GM12872 (cell line): ENCODE results near the gene CD151.

ENCODE experiments used
- TF ChIP-seq, protein P1 (sequence below): IDR thresholded peaks from 3 replicates; pipeline ENCODE4 v1.5.1; 2011; ENCODE audit warnings: low read depth, mild to moderate bottlenecking, low read length, moderate library complexity; ENCODE audit not compliant: insufficient read depth

Gene CD151

DNA sequence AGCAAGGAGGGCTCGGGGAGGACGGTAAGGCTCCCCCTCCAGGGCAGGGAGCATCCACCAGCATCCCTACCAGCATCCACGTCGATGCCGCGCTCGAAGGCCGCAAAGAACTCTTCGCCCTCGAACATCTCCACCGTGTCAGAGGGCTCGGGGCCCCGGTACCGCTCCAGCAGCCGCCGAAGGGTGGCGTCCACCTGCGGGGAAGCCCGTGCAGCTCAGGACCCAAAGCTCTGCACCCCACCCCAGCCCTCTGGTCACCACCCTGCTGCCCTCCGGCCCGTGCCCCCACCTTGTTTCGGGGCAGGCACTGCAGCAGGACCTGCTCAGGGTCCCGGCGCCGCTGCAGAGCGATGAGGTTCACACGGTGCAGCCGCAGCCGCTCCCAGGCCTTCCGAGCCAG is 32.3 kb upstream of the CD151 start:
- TF ChIP-seq, protein P1, sequence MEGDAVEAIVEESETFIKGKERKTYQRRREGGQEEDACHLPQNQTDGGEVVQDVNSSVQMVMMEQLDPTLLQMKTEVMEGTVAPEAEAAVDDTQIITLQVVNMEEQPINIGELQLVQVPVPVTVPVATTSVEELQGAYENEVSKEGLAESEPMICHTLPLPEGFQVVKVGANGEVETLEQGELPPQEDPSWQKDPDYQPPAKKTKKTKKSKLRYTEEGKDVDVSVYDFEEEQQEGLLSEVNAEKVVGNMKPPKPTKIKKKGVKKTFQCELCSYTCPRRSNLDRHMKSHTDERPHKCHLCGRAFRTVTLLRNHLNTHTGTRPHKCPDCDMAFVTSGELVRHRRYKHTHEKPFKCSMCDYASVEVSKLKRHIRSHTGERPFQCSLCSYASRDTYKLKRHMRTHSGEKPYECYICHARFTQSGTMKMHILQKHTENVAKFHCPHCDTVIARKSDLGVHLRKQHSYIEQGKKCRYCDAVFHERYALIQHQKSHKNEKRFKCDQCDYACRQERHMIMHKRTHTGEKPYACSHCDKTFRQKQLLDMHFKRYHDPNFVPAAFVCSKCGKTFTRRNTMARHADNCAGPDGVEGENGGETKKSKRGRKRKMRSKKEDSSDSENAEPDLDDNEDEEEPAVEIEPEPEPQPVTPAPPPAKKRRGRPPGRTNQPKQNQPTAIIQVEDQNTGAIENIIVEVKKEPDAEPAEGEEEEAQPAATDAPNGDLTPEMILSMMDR = no peak

DNA sequence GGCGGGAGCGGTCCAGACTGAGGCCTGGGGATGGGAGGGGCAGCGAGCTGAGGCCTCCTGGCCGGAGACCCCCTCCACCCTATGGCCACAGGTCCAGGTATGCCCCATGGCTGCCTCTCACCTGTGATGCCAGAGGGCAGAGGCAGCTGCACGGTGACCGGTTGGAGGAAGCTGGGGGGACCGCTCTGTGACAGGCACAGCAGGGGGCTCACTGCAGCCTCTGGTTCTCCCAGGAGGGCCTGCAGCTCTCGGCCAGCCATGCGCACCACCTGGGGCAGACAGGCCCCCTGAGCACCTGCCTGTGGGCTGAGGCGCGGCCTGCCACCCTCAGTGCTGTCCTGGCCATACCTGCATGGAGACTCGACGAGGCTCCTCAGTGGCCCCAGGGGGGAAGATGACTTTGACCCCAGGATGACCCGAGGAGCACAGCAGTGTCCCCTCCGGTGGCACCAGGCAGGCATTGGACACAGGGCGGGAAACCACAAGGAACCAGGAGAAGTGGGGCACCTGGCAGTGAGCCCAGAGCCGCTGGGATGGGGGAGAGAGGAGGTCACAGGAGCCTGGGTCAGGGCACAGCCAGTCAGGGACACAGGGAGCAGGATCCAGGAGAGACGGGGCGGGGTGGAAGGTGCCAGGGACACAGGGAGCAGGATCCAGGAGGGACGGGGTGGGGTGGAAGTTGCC is 31.5 kb upstream of the CD151 start:
- TF ChIP-seq, protein P1 = no peak

DNA sequence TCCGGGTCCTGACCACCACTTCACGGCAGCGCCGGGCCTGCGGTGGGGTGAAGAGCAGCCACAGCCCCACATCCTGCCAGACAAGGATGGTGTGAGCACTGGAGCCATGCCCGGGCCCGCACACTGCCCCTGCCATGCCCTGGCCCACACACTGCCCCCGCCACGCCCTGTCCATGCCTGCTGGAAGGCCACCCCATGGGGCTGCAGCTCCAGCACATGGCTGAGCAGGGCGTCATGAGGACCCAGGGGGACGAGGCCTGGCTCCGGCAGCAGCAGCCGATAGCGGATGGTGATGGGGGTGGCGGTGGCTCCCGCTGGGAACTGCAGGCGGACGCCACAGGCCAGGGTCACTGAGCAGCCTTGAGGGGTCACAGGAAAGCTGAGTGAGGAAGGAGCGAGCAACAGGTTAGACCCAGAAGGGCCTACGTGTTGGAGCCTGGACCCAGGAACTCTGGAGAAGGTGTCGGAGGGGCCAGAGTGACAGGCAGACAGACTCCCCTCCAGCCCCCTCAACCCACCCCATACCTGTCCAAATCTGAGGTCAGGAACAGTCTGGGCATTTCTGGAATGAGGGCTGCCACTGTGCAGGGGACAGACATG is 30.6 kb upstream of the CD151 start:
- TF ChIP-seq, protein P1 = no peak

DNA sequence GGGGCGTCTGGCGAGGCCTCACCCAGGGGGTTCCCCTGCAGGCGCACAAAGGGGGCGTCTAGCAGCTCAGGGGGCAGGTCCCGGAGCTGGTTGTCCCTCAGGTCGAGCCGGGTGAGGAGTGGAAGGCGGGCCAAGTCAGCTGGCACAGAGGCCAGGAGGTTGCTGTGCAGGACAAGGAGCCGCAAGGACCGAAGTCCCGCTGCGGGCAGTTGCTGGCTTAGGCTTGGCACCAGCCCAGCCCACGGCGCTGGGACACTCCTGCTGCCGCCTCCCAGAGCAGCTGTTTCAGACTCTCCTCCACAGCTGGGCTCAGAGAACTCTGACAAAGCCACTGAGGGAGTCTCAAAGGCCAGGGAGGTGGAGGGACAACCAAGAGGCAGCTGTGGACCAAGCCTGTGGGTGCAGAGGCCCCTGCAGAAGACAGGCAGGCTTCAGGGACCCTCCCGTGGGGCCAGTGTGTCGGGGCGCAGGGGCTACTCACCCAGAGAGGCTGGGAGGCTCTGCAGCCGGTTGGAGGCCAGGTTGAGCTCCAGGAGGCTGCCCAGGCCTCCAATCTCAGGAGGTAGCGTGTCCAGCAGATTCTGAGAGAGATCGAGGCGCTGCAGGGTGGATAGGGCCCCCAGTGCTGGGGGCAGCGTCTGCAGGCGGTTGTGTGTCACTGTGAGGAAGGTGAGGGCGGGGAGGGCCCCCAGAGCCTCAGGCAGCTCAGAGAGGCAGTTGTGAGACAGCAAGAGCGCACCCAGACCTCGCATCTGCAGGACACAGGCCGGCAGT is 29.9 kb upstream of the CD151 start:
- TF ChIP-seq, protein P1 = no peak

DNA sequence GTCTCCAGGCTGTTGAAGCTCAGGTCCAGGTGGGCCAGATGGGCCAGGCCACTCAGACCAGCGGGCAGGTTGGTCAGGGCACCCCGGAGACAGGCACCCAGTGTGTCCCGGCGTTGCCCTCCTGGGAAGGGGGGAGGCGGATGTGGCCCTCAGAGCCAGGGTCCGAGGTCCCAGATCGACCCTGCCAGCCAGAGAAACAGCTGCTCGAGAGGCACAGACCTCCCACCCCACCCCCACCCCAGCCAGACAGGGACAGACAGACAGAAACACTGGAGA is 29.3 kb upstream of the CD151 start:
- TF ChIP-seq, protein P1 = no peak

DNA sequence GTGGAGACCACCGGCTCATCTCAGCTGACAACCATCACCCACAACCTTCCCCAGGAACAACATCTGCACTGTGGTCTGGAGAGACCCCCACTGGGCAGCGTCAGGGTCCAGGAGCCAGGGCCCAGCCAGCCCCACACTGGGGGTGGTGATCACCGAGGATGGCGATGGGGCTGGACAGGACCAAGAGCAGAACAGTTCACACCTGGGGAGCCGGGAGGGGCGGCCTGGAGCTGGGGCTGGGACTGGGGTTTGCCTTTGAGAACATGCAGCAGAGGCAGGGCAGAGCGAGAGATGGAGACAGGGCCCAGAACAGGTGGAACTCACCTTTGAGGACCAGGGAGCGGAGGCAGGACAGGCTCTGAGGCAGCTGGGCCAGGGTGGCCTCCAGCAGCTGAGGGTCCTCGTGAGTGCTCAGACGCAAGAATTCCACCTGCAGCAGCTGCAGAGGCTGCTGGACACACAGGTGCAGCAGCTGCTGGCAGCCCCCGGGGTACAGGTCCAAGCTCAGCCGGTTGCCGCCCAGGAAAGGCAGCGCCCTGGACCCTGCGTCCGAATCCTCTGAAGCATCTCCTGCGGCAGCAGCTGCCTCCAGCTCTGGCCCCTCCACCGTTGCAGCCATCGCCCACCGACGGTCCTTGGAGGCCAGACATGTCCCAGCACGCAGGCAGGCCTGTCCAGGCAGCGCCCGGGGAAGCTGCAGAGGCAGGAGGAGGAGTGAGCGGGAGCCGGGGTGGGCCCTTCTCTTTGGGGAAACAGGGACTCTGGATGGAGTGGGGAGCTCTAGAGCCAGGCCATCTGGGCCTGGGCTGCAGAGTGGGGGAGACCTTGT is 28.8 kb upstream of the CD151 start:
- TF ChIP-seq, protein P1 = no peak

DNA sequence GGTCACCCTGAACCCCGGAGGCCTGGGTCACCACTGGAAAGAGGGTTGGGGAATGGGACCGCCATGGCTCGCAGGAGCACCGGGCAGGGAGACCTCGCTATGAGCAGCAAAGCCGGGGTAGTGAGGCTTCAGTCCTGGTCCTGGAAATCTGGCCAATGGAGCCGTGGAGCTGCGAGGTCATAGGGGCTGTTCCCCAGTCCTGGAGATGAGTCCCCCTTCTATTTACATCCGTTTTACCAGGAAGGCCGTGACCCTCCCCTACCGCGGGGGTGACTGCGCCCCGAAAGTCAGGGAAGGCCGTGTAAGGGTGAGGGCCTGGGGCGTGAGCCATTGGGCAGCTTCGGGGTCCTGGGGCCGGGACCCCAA is 28.2 kb upstream of the CD151 start:
- TF ChIP-seq, protein P1 = no peak
